ENCODE results near the gene GRAMD1B.

DNA sequence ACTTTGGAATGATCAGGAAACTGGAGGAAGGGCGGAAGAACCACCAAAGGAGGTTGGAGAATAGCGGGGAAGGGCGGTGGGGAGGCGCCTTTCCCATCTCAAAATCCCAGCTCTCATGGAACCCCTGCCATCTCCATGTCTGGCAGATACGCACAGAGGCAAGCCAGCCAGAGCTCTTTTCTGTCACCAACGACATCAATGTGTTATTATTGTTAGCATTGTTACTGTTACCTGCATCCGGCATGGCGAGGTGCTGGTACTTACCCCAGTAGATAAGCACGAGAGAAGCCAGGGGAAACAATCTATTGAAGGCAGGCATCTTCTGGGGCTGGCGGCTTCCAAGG is 223.4 kb downstream of the GRAMD1B start:
- TF ChIP-seq, protein P1, sequence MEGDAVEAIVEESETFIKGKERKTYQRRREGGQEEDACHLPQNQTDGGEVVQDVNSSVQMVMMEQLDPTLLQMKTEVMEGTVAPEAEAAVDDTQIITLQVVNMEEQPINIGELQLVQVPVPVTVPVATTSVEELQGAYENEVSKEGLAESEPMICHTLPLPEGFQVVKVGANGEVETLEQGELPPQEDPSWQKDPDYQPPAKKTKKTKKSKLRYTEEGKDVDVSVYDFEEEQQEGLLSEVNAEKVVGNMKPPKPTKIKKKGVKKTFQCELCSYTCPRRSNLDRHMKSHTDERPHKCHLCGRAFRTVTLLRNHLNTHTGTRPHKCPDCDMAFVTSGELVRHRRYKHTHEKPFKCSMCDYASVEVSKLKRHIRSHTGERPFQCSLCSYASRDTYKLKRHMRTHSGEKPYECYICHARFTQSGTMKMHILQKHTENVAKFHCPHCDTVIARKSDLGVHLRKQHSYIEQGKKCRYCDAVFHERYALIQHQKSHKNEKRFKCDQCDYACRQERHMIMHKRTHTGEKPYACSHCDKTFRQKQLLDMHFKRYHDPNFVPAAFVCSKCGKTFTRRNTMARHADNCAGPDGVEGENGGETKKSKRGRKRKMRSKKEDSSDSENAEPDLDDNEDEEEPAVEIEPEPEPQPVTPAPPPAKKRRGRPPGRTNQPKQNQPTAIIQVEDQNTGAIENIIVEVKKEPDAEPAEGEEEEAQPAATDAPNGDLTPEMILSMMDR (IDR thresholded peaks at IDR 0.05; ENCODE audit: borderline replicate concordance, extremely low read depth, low read length, poor library complexity, severe bottlenecking) = no peak
- TF ChIP-seq EZH2 (IDR thresholded peaks at IDR 0.05; ENCODE audit: borderline replicate concordance, low read depth, low read length, severe bottlenecking) = no peak
